Left lung (tissue), 10 donors: ENCODE results near the gene ZW10. TPM values are rescaled to one million over a fixed set of nuclear protein-coding genes. Genes with fewer than 3 reads are reported as not detected.
A peak's percentile ranks its signal among the peaks of the same experiment; 100 is the strongest.

Source experiments
- ATAC-seq: fragments of 200-7000 bp; cut with Tn5 transposase; one replicate; pipeline ENCODE4 v1.9.1; 2020; ENCODE audit warnings: moderate library complexity
- DNase-seq, 4 donors: peaks; one replicate each; pipeline ENCODE4 v3.0.0-alpha.2; 2013 to 2020
- H3K27ac ChIP-seq, 2 donors: fragments of 200-600 bp; sonication (generic) in 1 of 2; one replicate each; pipeline versions ENCODE4 v1.5.0 to v1.8.0; 2020 to 2021
- H3K27me3 ChIP-seq, 2 donors: fragments of 200-600 bp; sonication (generic) in 1 of 2; one replicate each; pipeline versions ENCODE4 v1.5.0 to v1.8.0; 2020 to 2021
- H3K36me3 ChIP-seq, 2 donors: fragments of 200-600 bp; sonication (generic) in 1 of 2; one replicate each; pipeline versions ENCODE4 v1.5.0 to v1.8.0; 2020 to 2021
- H3K4me1 ChIP-seq, 2 donors: fragments of 200-600 bp; one replicate each; pipeline ENCODE4 v1.8.0; 2021
- H3K4me3 ChIP-seq, 2 donors: fragments of 200-600 bp; sonication (generic) in 1 of 2; one replicate each; pipeline versions ENCODE4 v1.5.0 to v1.8.0; 2020 to 2021; ENCODE audit warnings: mild to moderate bottlenecking in 1 of 2
- H3K9me3 ChIP-seq, 2 donors: fragments of 200-600 bp; sonication (generic) in 1 of 2; one replicate each; pipeline versions ENCODE4 v1.5.0 to v1.8.0; 2020 to 2021
- CTCF ChIP-seq, 2 donors: fragments of 200-600 bp; sonication (generic) in 1 of 2; IDR thresholded peaks; one replicate each; pipeline versions ENCODE4 v1.5.0 to v1.8.0; 2021; ENCODE audit warnings: antibody characterized with exemption in 2 of 2
- intact Hi-C, 2 donors: fragments of 100-400 bp; cut with DNase I; formaldehyde crosslinking; loops; one replicate each; pipeline versions ENCODE4 v1.11.2 to v1.14.2; 2022
- polyA plus RNA-seq, 6 donors: library from polyadenylated mRNA; unstranded; fragments of 120-200 nt; gene quantifications; one replicate each; pipeline ENCODE4 v1.2.1, GENCODE V29; 2013; ENCODE audit not compliant: insufficient read length in 6 of 6
- total RNA-seq, 2 donors: library from RNA; stranded (reverse); fragmentation: NEBNext Ultra II Directional; extraction: Animal tissue kit (Norgen Biotek cat#: 25700); gene quantifications; one replicate each; pipeline ENCODE4 v1.2.1, GENCODE V29; 2021
- donor health status: DM: no; HTN: yes; CAD: no.
- donor health status: DM: no; HTN: no; CAD: no.

The ZW10 gene
- total and polyA plus RNA-seq, 8 donors = 10.3 to 25.5 (median 21.7) TPM

- no peak overlapping the region for H3K27ac ChIP-seq
- no peaks in the 10 kb centered on the region for H3K9me3 ChIP-seq
- H3K27me3 ChIP-seq = no peaks in the 10 kb centered on the region
- DNase-seq = no peak
- H3K4me1 ChIP-seq = no peaks in the 10 kb centered on the region
- no peak for TF ChIP-seq CTCF (IDR thresholded peaks at IDR 0.05)
- H3K36me3 ChIP-seq = peaks cover 0 to 59% of the 10 kb centered on the region in 2 donors
- ATAC-seq = no peak
- H3K4me3 ChIP-seq = no peak overlapping the region
- intact Hi-C loops = loop anchor here in 1 of 2 donors (10.0 kb wide), 1 partner anchor 427 kb away; no protein-coding TSS in a partner anchor
These were observed 41.4 kb downstream of the ZW10 start for GRCh38 chr11:113732092-113732491.

DNA sequence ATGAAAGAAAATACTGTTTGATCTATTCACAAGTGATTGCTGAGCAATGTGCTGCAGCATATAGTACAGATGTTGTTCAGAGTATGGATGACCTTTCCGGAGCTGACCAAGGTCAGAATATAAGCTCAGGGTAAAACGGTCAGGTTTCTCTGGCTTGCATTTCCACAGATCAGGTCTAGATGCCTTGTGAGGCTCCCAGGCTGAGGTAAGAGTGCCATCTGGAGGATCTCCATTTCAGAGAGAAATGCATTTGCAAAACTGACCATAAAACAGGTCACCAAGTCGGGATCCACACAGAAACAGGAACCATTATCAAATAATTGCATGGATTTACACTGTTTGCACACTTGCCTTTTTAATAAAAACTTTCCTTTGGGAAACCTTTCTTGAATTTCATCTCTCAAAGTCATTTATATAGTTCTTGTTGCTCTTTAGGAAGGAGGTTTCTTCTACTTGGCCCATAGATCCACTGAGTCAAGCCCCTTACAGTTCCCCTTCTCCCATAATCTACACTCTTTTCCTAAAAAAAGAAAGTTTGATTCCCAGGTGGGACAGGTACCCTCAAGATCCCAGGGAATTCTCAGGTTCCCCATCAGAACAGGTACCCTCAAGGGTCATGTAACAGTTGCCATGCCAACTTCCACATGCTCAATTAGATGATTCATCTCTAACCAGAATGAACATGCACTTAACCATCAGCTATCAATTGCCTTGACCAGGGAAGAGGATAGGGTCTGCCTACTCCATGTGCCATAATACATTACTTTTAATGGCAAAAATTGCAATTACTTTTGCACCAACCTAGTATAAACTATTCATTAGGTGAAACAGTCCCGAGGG is 42.4 kb downstream of the ZW10 start:
- H3K4me3 ChIP-seq = no peak overlapping the region
- H3K4me1 ChIP-seq = no peaks in the 10 kb centered on the region
- ATAC-seq = peak; percentile 71
- DNase-seq = peak in 3 of 4 donors; percentile 9 to 33 (median 31)
- no peaks in the 10 kb centered on the region for H3K9me3 ChIP-seq
- no peak overlapping the region for H3K27ac ChIP-seq
- H3K36me3 ChIP-seq = peaks cover 0 to 49% of the 10 kb centered on the region in 2 donors
- TF ChIP-seq CTCF (IDR thresholded peaks at IDR 0.05) = peak in 1 of 2 donors; percentile 17
- intact Hi-C loops = loop anchor here in 1 of 2 donors (10.0 kb wide), 1 partner anchor 426 kb away; no protein-coding TSS in a partner anchor
- H3K27me3 ChIP-seq = no peaks in the 10 kb centered on the region

DNA sequence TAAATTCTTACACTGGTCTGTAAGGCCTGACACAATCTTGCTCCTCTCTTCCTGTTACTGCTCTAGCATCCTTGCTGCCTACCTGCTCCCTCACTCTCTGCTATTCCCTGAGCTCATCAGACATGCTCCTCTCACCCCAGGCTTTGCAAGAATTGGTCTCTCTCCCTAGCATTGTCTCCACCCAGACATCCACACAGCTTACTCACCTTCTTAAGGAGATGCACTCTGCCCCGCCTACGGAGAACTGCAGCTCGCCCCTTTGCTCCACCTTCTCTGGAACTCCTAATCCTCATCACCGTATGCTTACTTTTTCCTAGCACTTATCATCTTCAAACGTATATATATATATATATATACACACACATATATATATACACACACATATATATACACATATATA is 44.0 kb downstream of the ZW10 start:
- Histone ChIP-seq H3K27me3 (no peaks in the 10 kb centered on the region), H3K36me3 (peaks cover 0 to 33% of the 10 kb centered on the region in 2 donors), H3K9me3 (no peaks in the 10 kb centered on the region), H3K4me1 (no peaks in the 10 kb centered on the region), H3K4me3 (no peak overlapping the region), H3K27ac (no peak overlapping the region)
- ATAC-seq (no peak), DNase-seq (no peak)
- intact Hi-C loops = no loop called here
- TF ChIP-seq CTCF (IDR thresholded peaks at IDR 0.05) = no peak

DNA sequence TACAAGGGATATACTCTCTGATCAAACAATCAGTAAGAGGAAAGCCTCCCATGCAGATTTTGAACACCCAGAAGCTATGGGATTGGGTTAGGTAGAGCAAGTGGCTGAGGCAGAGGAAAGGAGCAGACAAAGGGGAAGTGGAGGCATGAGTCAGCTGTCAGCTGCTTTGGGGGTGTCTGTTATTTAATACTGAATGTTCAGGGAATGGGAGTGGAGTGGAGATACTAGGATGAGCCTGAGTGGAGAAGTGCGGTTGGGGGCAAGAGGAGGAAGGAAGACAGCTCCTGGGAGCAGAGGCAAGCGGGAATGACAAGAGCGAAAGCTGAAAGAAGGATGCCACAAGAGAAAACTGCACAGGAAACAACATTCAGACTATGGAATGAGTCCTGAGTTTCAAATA is 44.7 kb downstream of the ZW10 start:
- no peak for DNase-seq
- H3K9me3 ChIP-seq = no peaks in the 10 kb centered on the region
- intact Hi-C loops = no loop called here
- TF ChIP-seq CTCF (IDR thresholded peaks at IDR 0.05) = no peak
- ATAC-seq = peak; percentile 67
- no peaks in the 10 kb centered on the region for H3K4me1 ChIP-seq
- H3K36me3 ChIP-seq = peaks cover 0 to 26% of the 10 kb centered on the region in 2 donors
- no peak overlapping the region for H3K4me3 ChIP-seq
- no peaks in the 10 kb centered on the region for H3K27me3 ChIP-seq
- H3K27ac ChIP-seq = no peak overlapping the region

GRCh38 chr11:113725913-113726312 is 47.6 kb downstream of the ZW10 start:
- Histone ChIP-seq H3K27me3 (no peaks in the 10 kb centered on the region), H3K27ac (no peak overlapping the region), H3K9me3 (no peaks in the 10 kb centered on the region), H3K4me1 (no peaks in the 10 kb centered on the region), H3K4me3 (no peak overlapping the region), H3K36me3 (peaks cover 0 to 3% of the 10 kb centered on the region in 2 donors)
- no peak for TF ChIP-seq CTCF (IDR thresholded peaks at IDR 0.05)
- no peak for ATAC-seq
- no peak for DNase-seq
- intact Hi-C loops = no loop called here
